AG04450 (cell line): ENCODE measurements around the gene ABCD1. TPM values are rescaled to one million over a fixed set of nuclear protein-coding genes. Genes with fewer than 3 reads are reported as not detected.
"Not testable (repeated sequence)": the region's sequence is repeated elsewhere in the genome, so short reads cannot be mapped to it uniquely, and the experiment has no call there.

ENCODE experiments used
- CTCF ChIA-PET: fragments of 300-600, 350-600 bp; formaldehyde crosslinking; extraction: SDS; loops from one replicate; lab custom pipeline; 2022; ENCODE audit warnings: antibody characterized with exemption, inconsistent platforms; lab: Charles Lee
- POLR2A ChIA-PET: fragments of 350-600 bp; formaldehyde crosslinking; extraction: SDS; loops from one replicate; lab custom pipeline; 2021; ENCODE audit warnings: antibody characterized with exemption, inconsistent platforms; lab: Yijun Ruan, JAX
- DNase-seq: peaks from one replicate; pipeline ENCODE4 v3.0.0-alpha.2; 2011; ENCODE audit warnings: low read depth, low spot score
- H3K27ac ChIP-seq: one replicate; pipeline ENCODE4 v1.5.1; 2012; ENCODE audit warnings: low read depth, low read length, control low read depth
- H3K27me3 ChIP-seq: one replicate; pipeline ENCODE4 v1.6.0; 2012; ENCODE audit warnings: low read length; ENCODE audit not compliant: control insufficient read depth, insufficient read depth
- H3K4me3 ChIP-seq: 2 replicates; pipeline ENCODE4 v1.5.1; 2011; ENCODE audit warnings: mild to moderate bottlenecking, low read depth, low read length, control low read depth
- H3K9me3 ChIP-seq: 2 replicates; pipeline ENCODE4 v1.5.1; 2012; ENCODE audit warnings: low read length; ENCODE audit not compliant: control insufficient read depth, insufficient read depth
- polyA minus RNA-seq: library from RNA; depleted of rRNA, polyadenylated mRNA; stranded (reverse); fragments of >200 nt; gene quantifications from 2 replicates; pipeline ENCODE4 v1.2.3, GENCODE V29; 2011; rRNA and poly(A)+ RNA removed
- polyA plus RNA-seq: library from polyadenylated mRNA; depleted of rRNA; stranded (reverse); fragments of >200 nt; gene quantifications from 2 replicates; pipeline ENCODE4 v1.2.3, GENCODE V29; 2011; rRNA removed
- TF ChIP-seq, protein P1 (sequence below): IDR thresholded peaks from 2 replicates; pipeline ENCODE4 v1.5.1; 2011; ENCODE audit warnings: low read depth, low read length, control low read depth, inconsistent platforms

ABCD1 gene
- polyA plus RNA-seq (4.2 and 5.8 TPM in 2 replicates), polyA minus RNA-seq (7.6 and 9.1 TPM in 2 replicates)

DNA sequence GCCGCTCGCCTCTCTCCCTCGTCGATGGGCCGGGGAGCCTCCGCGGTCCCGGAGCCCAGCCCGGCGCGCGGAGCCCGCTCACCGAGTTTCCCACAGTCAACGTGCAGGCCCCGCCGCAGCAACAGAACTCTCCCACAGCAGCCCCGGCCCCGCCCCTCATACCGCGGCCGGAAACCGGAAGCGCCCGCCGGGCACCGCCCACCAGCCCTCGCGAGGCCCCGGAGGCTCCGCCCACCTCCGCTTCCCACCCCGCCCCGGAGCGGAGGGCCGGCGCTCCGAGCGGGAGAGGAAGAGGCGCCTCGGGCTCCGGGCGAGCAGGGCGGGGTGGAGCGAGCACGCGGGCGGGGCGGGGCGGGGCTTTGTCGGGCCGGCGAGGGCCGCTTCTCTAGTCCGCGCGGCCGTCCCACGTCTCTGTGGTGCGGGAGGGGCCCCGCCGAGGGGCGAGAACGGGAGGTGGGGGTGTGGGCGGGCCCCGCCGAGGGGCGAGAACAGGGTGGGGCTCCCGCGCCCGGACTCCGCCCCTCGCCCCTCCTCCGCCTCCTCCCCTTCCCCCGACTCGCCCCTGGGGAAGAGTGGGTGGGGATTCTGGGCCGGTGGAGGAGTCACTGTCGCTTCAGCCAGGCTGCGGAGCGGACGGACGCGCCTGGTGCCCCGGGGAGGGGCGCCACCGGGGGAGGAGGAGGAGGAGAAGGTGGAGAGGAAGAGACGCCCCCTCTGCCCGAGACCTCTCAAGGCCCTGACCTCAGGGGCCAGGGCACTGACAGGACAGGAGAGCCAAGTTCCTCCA, at the start of gene ABCD1, which contains the start of gene BCAP31:
Gene ABCD1, plus strand, starts transcription at position 605 of the 787 bp plus-strand sequence. CDS start 411 bp downstream, outside the sequence.
Gene BCAP31, minus strand, starts transcription at position 136 of the 787 bp plus-strand sequence. CDS start 1,143 bp downstream, outside the sequence.
- Histone ChIP-seq H3K9me3 (no peaks in the 10 kb centered on the region), H3K4me3 (peak within 1 kb of the TSS; percentile 66), H3K27ac (peak within 1 kb of the TSS; percentile 65), H3K27me3 (no peaks in the 10 kb centered on the region)
- TF ChIP-seq, protein P1, sequence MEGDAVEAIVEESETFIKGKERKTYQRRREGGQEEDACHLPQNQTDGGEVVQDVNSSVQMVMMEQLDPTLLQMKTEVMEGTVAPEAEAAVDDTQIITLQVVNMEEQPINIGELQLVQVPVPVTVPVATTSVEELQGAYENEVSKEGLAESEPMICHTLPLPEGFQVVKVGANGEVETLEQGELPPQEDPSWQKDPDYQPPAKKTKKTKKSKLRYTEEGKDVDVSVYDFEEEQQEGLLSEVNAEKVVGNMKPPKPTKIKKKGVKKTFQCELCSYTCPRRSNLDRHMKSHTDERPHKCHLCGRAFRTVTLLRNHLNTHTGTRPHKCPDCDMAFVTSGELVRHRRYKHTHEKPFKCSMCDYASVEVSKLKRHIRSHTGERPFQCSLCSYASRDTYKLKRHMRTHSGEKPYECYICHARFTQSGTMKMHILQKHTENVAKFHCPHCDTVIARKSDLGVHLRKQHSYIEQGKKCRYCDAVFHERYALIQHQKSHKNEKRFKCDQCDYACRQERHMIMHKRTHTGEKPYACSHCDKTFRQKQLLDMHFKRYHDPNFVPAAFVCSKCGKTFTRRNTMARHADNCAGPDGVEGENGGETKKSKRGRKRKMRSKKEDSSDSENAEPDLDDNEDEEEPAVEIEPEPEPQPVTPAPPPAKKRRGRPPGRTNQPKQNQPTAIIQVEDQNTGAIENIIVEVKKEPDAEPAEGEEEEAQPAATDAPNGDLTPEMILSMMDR: no peak
- ChIA-PET POLR2A (interaction anchor here (0.9 kb wide), 1 partner anchor 125 kb away, joined by 6 read pairs; the partner anchor contains the start of gene CCNQ), CTCF (no interaction called here)
- peak; percentile 53 for DNase-seq

DNA sequence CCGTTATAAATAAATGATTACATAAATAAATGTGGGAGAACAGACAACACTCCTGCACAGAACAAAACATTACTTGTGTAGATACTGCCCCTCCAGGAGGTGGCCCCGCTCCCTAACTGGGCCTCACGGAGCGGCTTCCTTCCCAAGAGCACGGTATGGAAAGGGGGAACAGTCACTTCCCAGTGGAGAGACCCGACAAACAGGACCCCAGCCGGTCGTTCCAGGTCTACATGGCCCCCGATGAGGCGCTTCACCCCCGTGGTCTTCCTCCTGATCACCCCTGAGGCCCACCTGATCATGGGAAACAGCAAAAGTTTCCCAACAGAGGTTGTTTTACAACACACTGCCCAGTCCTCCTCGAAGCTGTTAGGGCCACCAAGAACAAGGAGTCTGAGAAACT, 43.5 kb upstream of the ABCD1 start:
- ChIA-PET POLR2A (no interaction called here), CTCF (no interaction called here)
- no peak for DNase-seq

DNA sequence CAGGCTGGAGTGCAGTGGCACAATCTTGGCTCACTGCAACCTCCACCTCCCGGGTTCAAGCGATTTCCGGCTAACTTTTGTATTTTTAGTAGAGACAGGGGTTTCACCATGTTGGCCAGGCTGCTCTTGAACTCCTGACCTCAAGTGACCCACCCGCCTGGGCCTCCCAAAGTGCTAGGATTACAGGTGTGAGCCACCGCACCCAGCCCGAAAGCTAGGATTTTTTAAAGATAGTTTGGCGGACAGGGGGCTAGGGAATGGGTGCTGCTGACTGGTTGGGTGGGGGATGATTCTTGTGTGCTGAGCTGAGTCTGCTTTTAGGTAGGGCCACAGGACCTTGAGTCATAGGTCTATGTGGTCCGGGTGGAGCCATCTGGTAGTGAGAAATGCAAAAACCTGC, 41.2 kb upstream of the ABCD1 start:
- DNase-seq, H3K27ac ChIP-seq, H3K4me3 ChIP-seq, H3K9me3 ChIP-seq, POLR2A ChIA-PET, H3K27me3 ChIP-seq: not testable (repeated sequence)
- CTCF ChIA-PET: interaction anchor here (1.2 kb wide), 1 partner anchor 14 kb away, joined by 3 read pairs; no protein-coding TSS in a partner anchor

More for the DNA sequence above, 43.5 kb upstream of the ABCD1 start:
- no peak overlapping the region for H3K4me3 ChIP-seq
- TF ChIP-seq, protein P1: no peak
- H3K27me3 ChIP-seq: no peaks in the 10 kb centered on the region
- no peak overlapping the region for H3K27ac ChIP-seq
- H3K9me3 ChIP-seq: peaks cover 3% of the 10 kb centered on the region

DNA sequence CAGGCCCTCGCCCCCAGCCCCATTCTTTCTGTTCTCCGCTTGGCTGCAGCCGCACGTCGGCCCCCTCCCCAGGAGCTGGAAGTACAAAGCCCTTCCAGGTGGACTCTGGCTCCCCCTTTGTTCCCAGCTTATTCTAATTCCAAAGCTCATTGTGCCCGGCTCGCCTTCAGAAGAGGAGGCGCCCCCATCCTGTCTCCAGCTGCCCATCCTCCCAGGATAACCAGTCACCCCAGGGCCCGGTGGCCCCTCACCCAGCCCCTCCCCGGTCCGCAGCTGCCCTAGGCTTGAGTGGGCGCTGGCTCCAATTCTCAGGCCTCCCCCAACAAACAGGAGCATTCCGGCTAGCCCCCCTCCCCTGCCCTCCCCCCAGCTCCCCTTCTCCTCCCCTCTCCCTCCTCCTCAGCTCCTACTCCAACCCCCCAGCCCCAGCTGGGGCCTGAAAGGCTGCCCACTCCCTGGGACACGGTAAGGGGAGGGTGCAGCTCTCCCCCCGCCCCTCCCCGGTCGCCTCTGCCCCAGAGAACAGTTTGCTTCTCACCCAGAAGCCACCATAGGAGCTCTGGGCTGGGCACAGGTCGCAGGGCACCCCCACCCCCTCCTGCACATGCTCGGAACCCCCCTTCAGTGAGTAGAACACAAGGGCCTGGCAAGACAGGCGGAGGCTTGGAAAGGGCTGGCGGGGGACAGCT, 40.0 kb upstream of the ABCD1 start:
- TF ChIP-seq, protein P1: no peak
- POLR2A ChIA-PET: no interaction called here
- H3K27me3 ChIP-seq: no peaks in the 10 kb centered on the region
- no peak overlapping the region for H3K4me3 ChIP-seq
- CTCF ChIA-PET: interaction anchor here (1.2 kb wide), 1 partner anchor 16 kb away, joined by 3 read pairs; no protein-coding TSS in a partner anchor
- H3K9me3 ChIP-seq: peaks cover 3% of the 10 kb centered on the region
- H3K27ac ChIP-seq: no peak overlapping the region
- DNase-seq: no peak

DNA sequence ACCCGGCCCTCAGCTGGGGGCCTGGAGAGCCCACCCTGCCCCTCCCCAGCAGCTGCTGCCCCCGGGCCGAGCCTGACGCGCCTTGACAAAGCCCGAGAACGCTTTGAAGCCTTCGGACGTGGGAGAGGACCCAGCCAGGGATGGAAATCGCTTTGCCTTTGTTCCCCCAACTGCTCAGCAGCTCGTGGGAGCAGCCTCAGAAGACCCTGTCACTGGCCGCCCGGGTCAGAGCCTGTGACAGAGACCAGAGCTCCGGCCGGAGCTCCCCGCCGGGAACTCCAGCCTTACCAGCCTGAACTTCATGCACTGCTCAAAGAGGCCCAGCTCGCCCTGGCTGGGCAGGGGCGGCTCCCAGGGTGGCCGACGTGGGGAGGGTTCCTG, 39.5 kb upstream of the ABCD1 start:
- Histone ChIP-seq H3K27ac (no peak overlapping the region), H3K4me3 (no peak overlapping the region), H3K9me3 (peaks cover 3% of the 10 kb centered on the region), H3K27me3 (no peaks in the 10 kb centered on the region)
- ChIA-PET CTCF (no interaction called here), POLR2A (no interaction called here)
- TF ChIP-seq, protein P1: no peak
- DNase-seq: no peak
